Gastrocnemius medialis (tissue), 4 donors: Measurements from ENCODE around the gene APH1B. TPM values are rescaled to one million over a fixed set of nuclear protein-coding genes. Genes with fewer than 3 reads are reported as not detected.
"Not testable (repeated sequence)": the region's sequence is repeated elsewhere in the genome, so short reads cannot be mapped to it uniquely, and the experiment has no call there.

Experiments
- ATAC-seq, 2 donors: fragments of 150-250 bp; one replicate each; pipeline ENCODE4 v1.9.1; 2016
- DNase-seq, 2 donors: peaks; one replicate each; pipeline ENCODE4 v3.0.0-alpha.2; 2019
- H3K27ac ChIP-seq, 4 donors: fragments of 200-600 bp; sonication (generic); 1 replicate in 1 of 4; 2 replicates in 3 of 4; pipeline ENCODE4 v1.5.1; 2016 to 2018; ENCODE audit warnings: mild to moderate bottlenecking in 2 of 4, moderate library complexity in 1 of 4
- H3K27me3 ChIP-seq, 3 donors: fragments of 200-600 bp; sonication (generic) in 2 of 3; 1 replicate in 1 of 3; 2 replicates in 2 of 3; pipeline versions ENCODE4 v1.5.1 to v1.6.0; 2016 to 2019; ENCODE audit warnings: mild to moderate bottlenecking in 1 of 3, moderate library complexity in 1 of 3
- H3K36me3 ChIP-seq, 2 donors: fragments of 200-600 bp; sonication (generic) in 1 of 2; one replicate each; pipeline ENCODE4 v1.5.1; 2017 to 2018
- H3K4me1 ChIP-seq, 2 donors: fragments of 200-600 bp; sonication (generic) in 1 of 2; one replicate each; pipeline ENCODE4 v1.5.1; 2016 to 2017; ENCODE audit warnings: mild to moderate bottlenecking in 2 of 2
- H3K4me3 ChIP-seq, 4 donors: fragments of 200-600 bp; sonication (generic) in 3 of 4; 1 replicate in 1 of 4; 2 replicates in 3 of 4; pipeline ENCODE4 v1.5.1; 2016 to 2019; ENCODE audit warnings: mild to moderate bottlenecking in 2 of 4
- H3K9me3 ChIP-seq, 3 donors: fragments of 200-600 bp; sonication (generic) in 2 of 3; 1 replicate in 1 of 3; 2 replicates in 2 of 3; pipeline ENCODE4 v1.5.1; 2016 to 2019
- CTCF ChIP-seq, 5 experiments: fragments of 450-650 bp in 3 of 5; fragments of 200-600 bp in 2 of 5; sonication (generic) in 2 of 5; IDR thresholded peaks in 4 of 5; conservative IDR thresholded peaks in 1 of 5; 1 replicate in 4 of 5; 2 replicates in 1 of 5; pipeline ENCODE4 v1.5.1; 2016 to 2019; ENCODE audit warnings: antibody characterized with exemption in 5 of 5, mild to moderate bottlenecking in 3 of 5, moderate library complexity in 3 of 5
- POLR2A ChIP-seq, 2 donors: fragments of 450-650 bp; IDR thresholded peaks; one replicate each; pipeline ENCODE4 v1.6.1; 2017; ENCODE audit warnings: antibody characterized with exemption in 2 of 2, mild to moderate bottlenecking in 2 of 2, moderate library complexity in 2 of 2
- in situ Hi-C, 4 donors: fragments of 200-750 bp; cut with MboI; loops; one replicate each; pipeline versions ENCODE4 v1.15.0 to v1.8.0; 2017; ENCODE audit warnings: low sequenced_read_pairs in 4 of 4
- intact Hi-C: fragments of 100-400 bp; cut with DNase I; formaldehyde crosslinking; loops from one replicate; pipeline ENCODE4 v1.15.1; 2023; ENCODE audit warnings: low total_unique reads
- total RNA-seq, 4 donors: library from RNA; depleted of rRNA; stranded (reverse); fragments of >200 nt; gene quantifications; one replicate each; pipeline versions ENCODE4 v1.1.0 to v1.2.3, GENCODE V29; 2016

Gene APH1B
- total RNA-seq, 4 donors from 2014 or later, result 2.4 to 5.6 (median 2.9) TPM

GRCh38 chr15:63314409-63314808 lies 37.0 kb downstream of the APH1B start:
- DNase-seq (no peak), ATAC-seq (no peak)
- intact Hi-C loops, result loop anchor here (5.0 kb wide), 1 partner anchor 63 kb away; no protein-coding TSS in a partner anchor
- in situ Hi-C loops, result no loop called here
- H3K4me1 ChIP-seq, result no peaks in the 10 kb centered on the region
- no peak overlapping the region for H3K27ac ChIP-seq
- no peak for TF ChIP-seq CTCF (IDR thresholded peaks at IDR 0.05 in 4 of 5, conservative IDR thresholded peaks at IDR 0.05 in 1 of 5)
- no peak for TF ChIP-seq POLR2A (IDR thresholded peaks at IDR 0.05)
- no peak overlapping the region for H3K4me3 ChIP-seq
- no peaks in the 10 kb centered on the region for H3K9me3 ChIP-seq
- H3K36me3 ChIP-seq, result no peaks in the 10 kb centered on the region
- no peaks in the 10 kb centered on the region for H3K27me3 ChIP-seq

- Histone ChIP-seq H3K4me1 (no peaks in the 10 kb centered on the region), H3K27ac (no peak overlapping the region), H3K36me3 (no peaks in the 10 kb centered on the region), H3K27me3 (no peaks in the 10 kb centered on the region), H3K4me3 (no peak overlapping the region), H3K9me3 (no peaks in the 10 kb centered on the region)
- intact Hi-C loops, result no loop called here
- TF ChIP-seq POLR2A (IDR thresholded peaks at IDR 0.05), result no peak
- no peak for TF ChIP-seq CTCF (IDR thresholded peaks at IDR 0.05 in 4 of 5, conservative IDR thresholded peaks at IDR 0.05 in 1 of 5)
- in situ Hi-C loops, result no loop called here
- ATAC-seq (no peak), DNase-seq (no peak)
Observed at GRCh38 chr15:63318344-63318743, 40.9 kb downstream of the APH1B start.

GRCh38 chr15:63319065-63319464 lies 41.7 kb downstream of the APH1B start:
- no peaks in the 10 kb centered on the region for H3K4me1 ChIP-seq
- intact Hi-C loops (no loop called here), in situ Hi-C loops (no loop called here)

GRCh38 chr15:63320446-63320845 lies 43.0 kb downstream of the APH1B start:
- ATAC-seq, H3K4me1 ChIP-seq, H3K4me3 ChIP-seq, DNase-seq, H3K36me3 ChIP-seq, H3K9me3 ChIP-seq, intact Hi-C loops, in situ Hi-C loops, H3K27ac ChIP-seq, H3K27me3 ChIP-seq: not testable (repeated sequence)

More at GRCh38 chr15:63319065-63319464, 41.7 kb downstream of the APH1B start:
- no peak for TF ChIP-seq CTCF (IDR thresholded peaks at IDR 0.05 in 4 of 5, conservative IDR thresholded peaks at IDR 0.05 in 1 of 5)
- no peak for TF ChIP-seq POLR2A (IDR thresholded peaks at IDR 0.05)
- Histone ChIP-seq H3K4me3 (no peak overlapping the region), H3K27me3 (no peaks in the 10 kb centered on the region), H3K9me3 (no peaks in the 10 kb centered on the region), H3K36me3 (no peaks in the 10 kb centered on the region), H3K27ac (no peak overlapping the region)
- ATAC-seq (no peak), DNase-seq (no peak)

GRCh38 chr15:63320981-63321380 lies 43.6 kb downstream of the APH1B start:
- H3K4me3 ChIP-seq, H3K27me3 ChIP-seq, H3K27ac ChIP-seq, ATAC-seq, H3K4me1 ChIP-seq, H3K36me3 ChIP-seq, DNase-seq, H3K9me3 ChIP-seq, intact Hi-C loops, in situ Hi-C loops: not testable (repeated sequence)

GRCh38 chr15:63321462-63321861 lies 44.1 kb downstream of the APH1B start:
- in situ Hi-C loops, result no loop called here
- H3K4me1 ChIP-seq, result no peaks in the 10 kb centered on the region
- ATAC-seq, result no peak

More at GRCh38 chr15:63321462-63321861, 44.1 kb downstream of the APH1B start:
- H3K9me3 ChIP-seq, result no peaks in the 10 kb centered on the region
- no peak for DNase-seq
- H3K27ac ChIP-seq, result no peak overlapping the region
- TF ChIP-seq CTCF (IDR thresholded peaks at IDR 0.05 in 4 of 5, conservative IDR thresholded peaks at IDR 0.05 in 1 of 5) (no peak), POLR2A (IDR thresholded peaks at IDR 0.05) (no peak)
- H3K27me3 ChIP-seq, result no peaks in the 10 kb centered on the region
- H3K4me3 ChIP-seq, result no peak overlapping the region
- intact Hi-C loops, result no loop called here
- H3K36me3 ChIP-seq, result no peaks in the 10 kb centered on the region
